KOPT-K1 (cell line): ENCODE data around the gene RSPH10B.
"Not testable (repeated sequence)": the region's sequence is repeated elsewhere in the genome, so short reads cannot be mapped to it uniquely, and the experiment has no call there.

Experiments used
- H3K27ac ChIP-seq: fragments of 200-600 bp; sonication (generic); 2 replicates; pipeline ENCODE4 v1.5.1; 2016; ENCODE audit warnings: antibody characterized with exemption, mild to moderate bottlenecking, low read depth, low read length; ENCODE audit not compliant: poor library complexity, severe bottlenecking
- H3K36me3 ChIP-seq: fragments of 200-600 bp; sonication (generic); 2 replicates; pipeline ENCODE4 v1.5.1; 2017; ENCODE audit warnings: antibody characterized with exemption, mild to moderate bottlenecking, low read length, moderate library complexity; ENCODE audit not compliant: insufficient read depth
- H3K9me3 ChIP-seq: fragments of 200-600 bp; sonication (generic); 2 replicates; pipeline ENCODE4 v1.5.1; 2017; ENCODE audit warnings: antibody characterized with exemption, low read length, mild to moderate bottlenecking; ENCODE audit not compliant: insufficient read depth, poor library complexity, severe bottlenecking

The RSPH10B gene

DNA sequence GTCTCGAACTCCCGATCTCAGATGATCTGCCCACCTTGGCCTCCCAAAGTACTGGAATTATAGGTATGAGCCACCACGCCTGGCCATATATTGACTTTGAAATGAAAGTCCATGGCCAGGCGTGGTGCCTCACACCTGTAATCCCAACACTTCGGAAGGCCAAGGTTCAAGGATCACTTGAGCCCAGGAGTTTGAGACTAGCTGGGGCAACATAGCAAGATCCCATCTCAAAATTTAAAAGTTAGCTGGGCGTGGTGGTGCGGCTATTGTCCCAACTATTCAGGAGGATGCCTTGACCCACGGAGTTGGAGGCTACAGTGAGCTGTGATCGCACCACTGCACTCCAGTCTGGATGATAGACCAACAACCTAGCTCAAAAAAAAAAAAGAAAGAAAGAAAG lies 78.0 kb downstream of the RSPH10B start:
- Histone ChIP-seq H3K36me3 (no peaks in the 10 kb centered on the region), H3K27ac (no peak overlapping the region), H3K9me3 (no peaks in the 10 kb centered on the region)

DNA sequence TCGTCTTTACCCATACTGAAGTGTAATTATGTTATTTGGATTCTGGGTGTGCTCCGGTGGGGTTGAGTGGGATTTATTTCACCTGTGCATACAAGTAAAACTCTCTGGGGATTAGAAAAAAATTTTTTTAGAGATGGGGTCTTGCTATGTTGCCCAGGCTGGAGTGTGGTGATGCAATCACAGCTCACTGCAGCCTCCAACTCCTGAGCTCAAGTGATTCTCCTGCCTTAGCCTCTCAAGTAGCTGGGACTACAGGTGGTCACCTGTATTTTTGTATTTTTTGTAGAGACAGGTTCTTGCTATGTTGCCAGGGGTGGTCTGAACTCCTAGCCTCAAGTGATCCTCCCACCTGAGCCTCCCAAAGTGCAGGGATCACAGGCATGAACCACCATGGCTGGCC lies 80.2 kb downstream of the RSPH10B start:
- H3K9me3 ChIP-seq: not testable (repeated sequence)

DNA sequence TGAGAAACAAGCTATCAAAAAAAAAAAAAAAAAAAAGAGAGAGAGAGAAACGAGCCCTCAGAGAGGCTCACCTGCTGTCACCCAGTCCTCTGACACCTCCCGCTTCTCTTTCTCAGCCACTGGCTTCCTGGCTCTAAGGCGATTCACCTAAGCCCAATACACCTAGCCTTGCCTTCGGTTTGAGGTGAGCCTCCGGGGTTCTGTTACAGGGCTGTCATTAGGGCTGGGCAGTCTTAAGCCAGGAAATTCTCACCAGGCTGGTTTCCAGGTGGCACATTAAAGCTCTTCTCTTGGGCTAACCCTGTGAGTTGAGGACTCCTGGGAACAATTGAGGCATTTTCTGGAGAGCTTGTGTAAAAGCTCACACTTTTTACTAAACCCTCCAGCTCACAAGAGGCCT lies 82.5 kb downstream of the RSPH10B start:
- H3K9me3 ChIP-seq, H3K36me3 ChIP-seq, H3K27ac ChIP-seq: not testable (repeated sequence)

More for the DNA sequence above, 80.2 kb downstream of the RSPH10B start:
- not testable (repeated sequence) for H3K27ac ChIP-seq, H3K36me3 ChIP-seq

DNA sequence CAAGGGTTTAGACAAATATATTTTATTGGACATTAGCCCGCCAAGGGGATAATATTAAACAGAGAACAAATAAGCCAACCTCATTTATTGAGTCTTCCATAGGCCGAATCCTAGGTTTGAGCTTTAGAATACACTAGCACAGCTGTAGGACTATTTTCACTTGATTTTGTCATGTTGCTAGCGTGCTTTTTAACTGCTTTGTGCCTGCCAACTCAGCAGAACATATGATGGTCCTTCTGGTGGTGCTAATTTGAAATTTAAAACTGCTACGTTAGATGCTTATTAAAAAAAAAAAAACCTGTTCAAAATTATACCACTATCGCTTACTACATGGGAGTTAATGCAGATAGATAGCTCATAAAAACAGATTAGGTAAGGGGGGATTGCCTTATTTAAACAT lies 86.1 kb downstream of the RSPH10B start:
- H3K36me3 ChIP-seq, H3K27ac ChIP-seq, H3K9me3 ChIP-seq: not testable (repeated sequence)

DNA sequence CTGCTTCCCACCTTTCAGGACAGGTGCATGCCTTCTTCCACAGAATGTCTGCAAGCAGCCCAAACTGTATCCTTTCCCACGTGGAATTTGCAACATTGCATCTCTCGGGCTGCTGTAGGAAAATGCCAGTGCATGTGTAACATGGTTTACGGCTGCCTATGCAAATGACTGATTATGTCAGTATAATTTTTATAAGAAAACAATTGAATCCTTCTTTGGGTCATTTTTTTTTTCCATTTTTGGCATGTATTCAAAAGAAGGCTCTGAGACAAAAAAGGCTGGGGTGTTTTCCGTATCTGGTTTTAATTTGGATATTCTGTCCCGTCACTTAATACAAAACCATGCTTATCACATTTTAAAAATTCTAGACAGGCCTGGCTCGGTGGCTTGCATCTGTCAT lies 90.4 kb downstream of the RSPH10B start:
- not testable (repeated sequence) for H3K9me3 ChIP-seq, H3K27ac ChIP-seq, H3K36me3 ChIP-seq

DNA sequence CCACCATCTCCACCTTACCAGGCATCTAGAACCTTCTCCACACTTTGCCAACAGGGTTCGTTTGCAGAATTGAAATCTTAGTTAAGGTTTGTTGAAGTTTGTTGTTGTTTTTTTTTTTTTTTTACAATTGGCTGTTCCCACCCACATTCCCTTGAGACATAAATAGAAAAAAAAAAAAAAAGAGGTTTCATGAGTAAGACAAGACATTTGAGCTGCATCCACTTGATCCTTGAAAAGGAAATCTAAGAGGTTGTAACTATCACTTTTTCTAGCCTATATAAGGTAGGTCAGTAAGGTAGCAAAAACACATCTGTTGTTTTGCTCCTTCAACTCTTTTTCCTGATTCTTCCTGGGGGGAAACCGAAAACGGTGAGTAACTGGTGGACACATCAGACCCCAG lies 90.9 kb downstream of the RSPH10B start:
- H3K27ac ChIP-seq, H3K9me3 ChIP-seq, H3K36me3 ChIP-seq: not testable (repeated sequence)
